ENCODE data around the gene PHKA1.

PHKA1 gene

GRCh38 chrX:72624194-72624593, 89.9 kb downstream of the PHKA1 start:
- Histone ChIP-seq H3K4me1 (no peaks in the 10 kb centered on the region), H3K79me2 (no peaks in the 10 kb centered on the region), H3K27me3 (ENCODE audit: control insufficient read depth, insufficient read depth, low read length) (no peaks in the 10 kb centered on the region), H3K36me3 (ENCODE audit: control insufficient read depth, insufficient read depth, low read length) (no peaks in the 10 kb centered on the region), H3K9ac (no peak overlapping the region), H3K9me3 (ENCODE audit: control insufficient read depth, low read length) (no peaks in the 10 kb centered on the region), H2AFZ (no peak overlapping the region), H3K4me2 (ENCODE audit: low read length) (no peak overlapping the region), H3K27ac (no peak overlapping the region), H3K4me3 (ENCODE audit: low read depth, low read length) (no peak overlapping the region)
- TF ChIP-seq, protein P1, sequence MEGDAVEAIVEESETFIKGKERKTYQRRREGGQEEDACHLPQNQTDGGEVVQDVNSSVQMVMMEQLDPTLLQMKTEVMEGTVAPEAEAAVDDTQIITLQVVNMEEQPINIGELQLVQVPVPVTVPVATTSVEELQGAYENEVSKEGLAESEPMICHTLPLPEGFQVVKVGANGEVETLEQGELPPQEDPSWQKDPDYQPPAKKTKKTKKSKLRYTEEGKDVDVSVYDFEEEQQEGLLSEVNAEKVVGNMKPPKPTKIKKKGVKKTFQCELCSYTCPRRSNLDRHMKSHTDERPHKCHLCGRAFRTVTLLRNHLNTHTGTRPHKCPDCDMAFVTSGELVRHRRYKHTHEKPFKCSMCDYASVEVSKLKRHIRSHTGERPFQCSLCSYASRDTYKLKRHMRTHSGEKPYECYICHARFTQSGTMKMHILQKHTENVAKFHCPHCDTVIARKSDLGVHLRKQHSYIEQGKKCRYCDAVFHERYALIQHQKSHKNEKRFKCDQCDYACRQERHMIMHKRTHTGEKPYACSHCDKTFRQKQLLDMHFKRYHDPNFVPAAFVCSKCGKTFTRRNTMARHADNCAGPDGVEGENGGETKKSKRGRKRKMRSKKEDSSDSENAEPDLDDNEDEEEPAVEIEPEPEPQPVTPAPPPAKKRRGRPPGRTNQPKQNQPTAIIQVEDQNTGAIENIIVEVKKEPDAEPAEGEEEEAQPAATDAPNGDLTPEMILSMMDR (IDR thresholded peaks at IDR 0.05) = no peak

DNA sequence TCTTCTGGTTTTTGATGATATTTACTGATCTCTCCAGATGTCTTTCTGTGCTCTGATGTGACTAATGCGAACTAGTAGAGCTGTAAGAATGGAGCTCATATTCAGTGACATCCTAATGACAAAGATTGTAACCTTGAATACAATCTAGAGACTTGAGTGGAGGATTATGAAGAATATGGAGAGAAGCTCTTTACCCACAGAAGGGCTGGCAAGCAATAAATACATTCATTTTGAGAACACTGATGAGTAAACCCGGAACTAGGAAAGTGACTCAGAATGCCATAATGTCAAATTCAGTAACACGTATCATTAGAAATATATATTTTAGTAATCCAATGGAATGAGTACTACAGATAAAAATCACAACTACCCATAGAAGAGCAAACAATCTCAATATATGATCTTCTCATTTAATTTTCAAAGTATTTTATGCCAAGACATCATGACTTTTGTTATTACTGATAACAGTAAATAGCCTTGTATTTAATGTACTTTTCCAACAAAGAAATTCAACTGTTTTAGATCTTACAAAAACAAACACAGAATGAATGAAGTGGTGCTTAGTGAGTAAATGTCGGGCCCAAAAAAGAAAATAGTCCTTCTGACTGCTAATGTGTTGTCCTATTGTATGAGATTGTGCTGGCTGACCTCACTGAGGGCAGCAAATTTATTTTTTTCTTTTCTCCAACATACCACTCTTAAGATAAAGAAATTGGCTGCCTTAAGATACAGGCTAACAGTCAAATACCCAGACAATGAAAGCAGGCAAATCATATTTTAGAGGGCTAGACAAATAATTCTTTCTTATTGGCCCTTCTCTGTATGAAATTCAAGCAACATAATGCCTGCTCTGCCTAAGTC, 92.3 kb downstream of the PHKA1 start:
- Histone ChIP-seq H3K79me2 (no peaks in the 10 kb centered on the region), H3K9ac (no peak overlapping the region), H3K36me3 (ENCODE audit: control insufficient read depth, insufficient read depth, low read length) (no peaks in the 10 kb centered on the region), H3K4me3 (ENCODE audit: low read depth, low read length) (no peak overlapping the region), H3K4me1 (no peaks in the 10 kb centered on the region), H3K9me3 (ENCODE audit: control insufficient read depth, low read length) (no peaks in the 10 kb centered on the region), H2AFZ (no peak overlapping the region), H3K4me2 (ENCODE audit: low read length) (no peak overlapping the region), H3K27me3 (ENCODE audit: control insufficient read depth, insufficient read depth, low read length) (no peaks in the 10 kb centered on the region), H3K27ac (no peak overlapping the region)
- TF ChIP-seq, protein P1 (IDR thresholded peaks at IDR 0.05) = no peak

DNA sequence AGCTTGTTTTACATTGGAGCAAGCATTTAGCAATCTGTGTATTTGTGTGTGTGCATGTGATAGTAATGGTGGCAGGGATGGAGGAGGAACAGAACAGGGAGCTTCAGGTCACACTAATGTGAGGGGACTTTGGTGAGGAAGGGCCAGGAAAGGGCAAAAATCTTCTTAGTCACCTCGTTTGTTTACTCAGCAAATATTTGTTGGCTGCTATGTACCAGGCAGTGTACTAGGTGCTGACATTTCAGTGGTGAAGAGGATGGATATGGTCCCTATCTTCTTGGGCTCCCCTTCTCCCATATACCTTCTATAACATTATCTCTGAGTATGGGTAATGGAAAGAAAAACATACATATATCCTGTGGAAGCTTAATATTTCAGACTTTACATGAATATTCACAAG, 92.9 kb downstream of the PHKA1 start:
- H3K9me3 ChIP-seq (ENCODE audit: control insufficient read depth, low read length) = no peaks in the 10 kb centered on the region
- H3K4me2 ChIP-seq (ENCODE audit: low read length) = no peak overlapping the region
- no peaks in the 10 kb centered on the region for H3K79me2 ChIP-seq
- no peaks in the 10 kb centered on the region for H3K27me3 ChIP-seq (ENCODE audit: control insufficient read depth, insufficient read depth, low read length)
- no peak overlapping the region for H2AFZ ChIP-seq
- H3K9ac ChIP-seq = no peak overlapping the region
- H3K4me1 ChIP-seq = no peaks in the 10 kb centered on the region
- H3K36me3 ChIP-seq (ENCODE audit: control insufficient read depth, insufficient read depth, low read length) = no peaks in the 10 kb centered on the region
- H3K27ac ChIP-seq = no peak overlapping the region
- TF ChIP-seq, protein P1 (IDR thresholded peaks at IDR 0.05) = no peak
- H3K4me3 ChIP-seq (ENCODE audit: low read depth, low read length) = no peak overlapping the region

DNA sequence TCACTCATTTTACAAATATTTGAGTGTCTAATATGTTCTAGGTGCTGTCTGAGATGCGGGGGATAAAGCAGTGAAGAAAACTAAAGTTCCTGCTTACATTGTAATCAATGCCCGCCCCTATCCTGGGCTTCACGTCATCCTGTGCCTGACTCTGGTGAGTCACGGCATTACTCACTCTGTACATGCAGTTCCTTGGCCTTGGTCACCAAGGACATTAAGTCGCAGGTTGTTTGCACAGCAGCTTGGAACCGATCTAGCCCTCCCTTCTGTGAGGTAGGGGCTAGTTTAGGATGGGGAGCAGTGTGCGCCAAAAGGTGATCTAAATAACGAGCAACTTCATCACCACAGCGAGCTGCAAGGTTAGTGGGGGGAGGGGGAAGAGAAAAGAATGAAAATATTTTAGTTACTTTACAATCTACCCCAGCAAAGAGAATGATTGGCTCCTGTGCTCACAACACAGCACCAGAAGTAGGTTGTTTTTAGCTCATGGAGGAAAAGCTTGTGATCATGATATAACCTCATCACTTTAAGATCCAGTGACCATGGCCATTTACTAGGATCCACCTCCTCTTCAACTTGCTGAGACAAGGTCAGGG, 93.5 kb downstream of the PHKA1 start:
- H3K4me1 ChIP-seq = no peaks in the 10 kb centered on the region
- H3K4me2 ChIP-seq (ENCODE audit: low read length) = no peak overlapping the region
- no peaks in the 10 kb centered on the region for H3K36me3 ChIP-seq (ENCODE audit: control insufficient read depth, insufficient read depth, low read length)
- no peaks in the 10 kb centered on the region for H3K79me2 ChIP-seq
- no peak overlapping the region for H2AFZ ChIP-seq
- no peaks in the 10 kb centered on the region for H3K27me3 ChIP-seq (ENCODE audit: control insufficient read depth, insufficient read depth, low read length)
- no peak overlapping the region for H3K9ac ChIP-seq
- TF ChIP-seq, protein P1 (IDR thresholded peaks at IDR 0.05) = no peak
- H3K4me3 ChIP-seq (ENCODE audit: low read depth, low read length) = no peak overlapping the region
- no peak overlapping the region for H3K27ac ChIP-seq
- H3K9me3 ChIP-seq (ENCODE audit: control insufficient read depth, low read length) = no peaks in the 10 kb centered on the region
